Stimulated activated CD8-positive, alpha-beta memory T cell treated with anti-CD3 and anti-CD28 coated beads, Interleukin-4, amount 100 ng/mL, for 24 hours (primary cell): ENCODE results near the gene CHST15.

Experiments
- DNase-seq: peaks from one replicate; pipeline ENCODE4 v3.0.0-alpha.2; 2020; ENCODE audit warnings: low read depth

The CHST15 gene

DNA sequence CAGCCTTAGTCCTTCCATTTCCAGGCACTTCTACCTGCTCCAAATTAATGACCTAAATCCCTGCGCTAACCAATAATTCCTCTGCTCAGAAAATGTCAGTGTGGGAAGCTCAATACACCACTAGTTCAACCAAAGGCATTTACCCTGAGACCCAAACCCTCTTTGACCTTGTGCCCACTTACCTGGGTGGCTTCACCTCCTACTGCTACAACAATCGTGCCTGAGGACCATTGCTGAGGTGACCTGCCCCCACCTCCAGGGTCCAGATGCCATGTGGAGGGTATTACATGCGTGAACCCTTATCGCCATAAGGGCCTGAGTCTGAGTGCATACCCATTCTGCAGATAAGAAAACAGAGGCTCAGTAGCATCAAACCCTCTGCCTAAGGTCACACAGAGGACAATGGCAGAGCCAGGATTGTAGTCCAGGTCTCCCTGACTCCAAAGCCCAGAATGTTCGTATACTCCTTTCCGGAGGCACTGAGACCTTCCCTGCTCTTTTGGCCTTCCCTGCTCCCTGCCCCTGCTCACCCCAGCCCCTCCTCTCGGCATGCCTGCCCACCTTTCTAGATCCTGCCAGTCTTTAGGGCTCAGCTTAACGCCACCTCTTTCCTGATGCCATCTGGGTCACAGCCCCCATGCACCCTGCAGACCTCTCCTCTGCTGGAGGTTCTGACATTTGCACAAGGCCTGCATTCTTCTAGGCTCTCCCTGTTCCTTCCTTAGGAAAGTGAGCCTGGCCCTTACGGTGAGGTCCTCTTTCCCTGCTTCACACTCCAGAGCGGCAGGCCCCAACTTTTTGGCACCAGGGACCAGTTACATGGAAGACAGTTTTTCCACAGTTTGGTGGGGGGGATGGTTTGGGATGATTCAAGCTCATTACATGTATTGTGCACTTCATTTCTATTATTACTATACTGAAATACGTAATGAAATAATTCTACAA, 94.9 kb downstream of the CHST15 start:
- no peak for DNase-seq

GRCh38 chr10:123997486-123998196, 95.8 kb downstream of the CHST15 start:
- DNase-seq: no peak

DNA sequence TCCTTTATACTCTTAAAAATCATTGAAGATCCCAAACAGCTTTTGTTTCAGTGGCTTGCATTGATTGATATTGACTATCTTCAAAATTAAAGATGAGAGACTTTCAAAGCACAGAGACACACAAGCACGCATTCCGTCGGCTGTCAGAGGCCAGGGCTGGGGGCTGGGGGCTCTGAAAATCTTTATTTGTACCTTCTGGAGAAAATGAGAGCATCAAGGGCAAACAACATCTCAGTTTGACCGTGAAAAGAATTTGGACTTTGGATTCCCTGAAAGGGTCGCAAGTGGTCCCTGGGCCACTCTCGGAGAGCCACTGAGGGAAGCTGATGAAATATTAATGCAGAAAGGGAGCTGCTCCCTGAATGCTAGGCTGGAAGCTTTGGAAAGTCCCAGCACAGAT, 96.4 kb downstream of the CHST15 start:
- DNase-seq: no peak

DNA sequence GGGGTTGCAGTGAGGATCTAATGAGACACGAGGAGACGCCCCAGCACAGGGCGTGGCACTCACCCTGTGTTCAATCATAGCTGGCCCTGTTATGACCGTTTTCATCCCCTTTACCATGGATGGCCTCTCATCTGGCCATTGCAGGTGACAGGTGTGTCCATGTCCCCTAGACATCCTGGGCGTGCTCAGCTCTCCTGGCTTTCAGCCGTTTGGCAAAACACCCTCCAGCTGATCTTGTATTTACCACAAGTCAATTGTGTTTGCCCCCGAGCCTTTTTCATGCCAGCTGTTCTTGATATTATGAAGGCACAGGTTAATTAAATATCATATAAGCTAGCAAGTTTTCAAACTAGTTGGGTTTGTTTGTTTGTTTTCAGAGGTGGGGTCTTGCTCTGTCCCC, 97.1 kb downstream of the CHST15 start:
- no peak for DNase-seq

GRCh38 chr10:123995461-123996131, 97.8 kb downstream of the CHST15 start:
- no peak for DNase-seq

GRCh38 chr10:123995082-123995460, 98.3 kb downstream of the CHST15 start:
- DNase-seq: no peak

DNA sequence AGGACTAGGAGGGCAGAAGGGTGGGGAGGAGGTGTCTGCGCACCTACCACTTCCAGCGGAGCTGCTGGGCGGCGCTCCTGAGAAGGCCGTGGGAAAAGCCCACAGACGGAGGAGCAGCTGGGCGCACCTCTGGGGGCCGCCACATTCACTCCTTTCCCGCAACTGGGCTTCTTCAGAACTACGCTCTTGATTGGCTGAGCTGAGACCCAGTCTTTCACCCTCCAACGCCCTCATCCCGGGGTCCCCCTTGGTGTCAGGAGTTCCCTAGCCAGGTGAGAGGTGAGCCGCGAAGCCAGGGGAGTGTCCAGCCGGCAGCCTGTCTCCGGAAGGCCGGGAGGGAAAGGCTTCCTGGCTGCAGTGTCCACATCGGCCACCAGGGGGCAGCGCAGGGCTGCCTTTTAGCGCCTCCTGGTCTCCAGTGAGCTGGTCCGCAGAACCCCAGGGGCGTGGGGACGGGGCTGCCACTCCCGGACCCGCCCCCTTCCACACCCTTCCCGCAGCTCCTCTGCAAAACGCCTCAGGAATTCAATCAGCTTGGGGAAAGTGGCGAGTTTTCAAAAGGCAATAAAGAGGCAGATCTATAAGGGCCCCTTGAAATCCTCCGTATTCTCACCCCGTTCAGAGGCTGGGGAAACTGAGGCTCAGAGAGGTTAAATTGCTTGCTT, 98.8 kb downstream of the CHST15 start:
- DNase-seq: peak; percentile 67

DNA sequence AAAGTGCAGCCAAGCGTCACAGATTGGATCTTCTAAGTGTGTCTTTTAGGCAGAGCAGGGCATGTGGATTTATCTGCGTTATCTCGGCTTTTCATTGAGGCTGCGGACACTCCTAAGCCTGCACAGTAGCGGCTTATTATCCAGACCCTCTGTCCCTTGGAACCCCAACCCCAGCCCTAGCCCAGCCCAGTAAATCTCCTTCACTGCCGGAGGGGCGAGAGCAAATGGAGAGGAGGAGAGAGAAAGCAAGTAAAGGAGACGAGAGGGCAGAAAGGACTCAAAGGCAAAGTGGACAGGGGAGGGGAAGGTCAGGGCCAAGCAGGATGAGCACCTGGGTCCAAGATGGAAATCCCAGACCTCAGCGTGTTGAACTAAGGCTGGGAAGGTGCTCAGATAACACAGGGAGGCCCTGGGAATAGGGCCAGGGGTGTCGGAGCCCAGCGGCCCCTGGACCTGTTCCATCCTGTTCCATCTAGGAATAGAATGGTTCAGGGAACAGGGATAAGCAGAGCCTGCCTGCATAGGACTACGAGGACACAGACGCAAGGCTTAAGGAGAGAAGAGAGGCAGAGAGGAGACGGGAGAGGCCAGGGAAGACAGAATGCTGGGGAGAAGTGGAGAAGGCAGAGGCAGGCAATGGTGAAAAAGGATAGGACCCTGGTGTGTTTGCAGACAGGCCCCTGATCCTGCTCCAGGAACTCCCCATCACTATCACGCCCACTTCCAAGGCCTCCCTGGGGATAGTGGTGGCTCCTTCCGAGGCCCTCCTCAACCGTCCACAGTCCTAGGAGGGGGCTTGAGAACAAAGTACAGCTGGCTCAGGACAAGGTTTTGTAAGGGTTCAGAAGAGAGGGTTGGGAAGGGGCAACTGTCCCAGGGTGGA, 99.6 kb downstream of the CHST15 start:
- DNase-seq: no peak

- DNase-seq: no peak
Measured at GRCh38 chr10:123991611-123992570, 101.5 kb downstream of the CHST15 start.

- no peak for DNase-seq
Measured at GRCh38 chr10:123990889-123991288, 102.5 kb downstream of the CHST15 start.

- no peak for DNase-seq
Measured at GRCh38 chr10:123988694-123989093, 104.7 kb downstream of the CHST15 start.

DNA sequence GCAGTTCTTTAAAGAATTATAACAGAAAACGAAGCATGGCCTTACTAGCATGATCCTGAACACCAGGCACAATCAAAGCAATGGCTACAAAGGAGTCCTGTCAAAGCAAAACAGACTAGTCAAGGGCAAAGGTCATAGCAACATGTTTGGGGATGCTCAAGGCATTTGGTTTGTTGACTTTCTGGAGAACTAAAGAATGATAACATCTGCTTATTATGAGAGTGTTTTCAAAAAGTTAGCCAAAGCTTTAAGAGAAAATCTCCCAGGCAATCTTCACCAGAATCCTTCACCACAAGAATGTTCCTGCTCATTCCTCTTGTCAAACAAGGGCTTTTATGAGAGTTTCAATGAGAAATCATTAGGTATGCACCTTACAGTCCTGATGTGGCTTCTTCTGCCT, 106.7 kb downstream of the CHST15 start:
- no peak for DNase-seq

DNA sequence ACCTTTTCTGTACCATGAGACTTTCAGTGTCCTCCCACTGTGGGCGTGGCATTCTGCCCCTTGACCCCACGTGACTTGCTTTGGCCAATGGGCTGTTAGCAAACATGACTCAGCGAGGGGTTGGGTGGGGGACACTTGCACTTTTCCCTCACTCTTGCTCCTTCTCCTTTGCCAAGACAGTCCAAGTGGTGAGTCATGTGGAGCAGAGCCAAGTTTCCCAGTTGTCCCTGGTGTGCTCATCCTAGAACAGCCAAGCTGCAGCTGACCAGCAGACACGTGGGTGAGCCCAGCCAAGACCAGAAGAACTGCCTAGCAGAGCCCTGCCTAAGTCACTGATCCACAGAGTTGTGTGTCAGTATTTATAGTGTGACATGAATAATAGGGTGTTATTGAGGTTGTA, 119.0 kb downstream of the CHST15 start:
- DNase-seq: no peak

- no peak for DNase-seq
Measured at GRCh38 chr10:123972481-123973401, 120.7 kb downstream of the CHST15 start.

- no peak for DNase-seq
Measured at GRCh38 chr10:123970927-123971286, 122.5 kb downstream of the CHST15 start.

GRCh38 chr10:123970207-123970926, 123.0 kb downstream of the CHST15 start:
- no peak for DNase-seq

GRCh38 chr10:123967626-123968243, 125.7 kb downstream of the CHST15 start:
- peak; percentile 31 for DNase-seq

GRCh38 chr10:123966896-123967231, 126.5 kb downstream of the CHST15 start:
- DNase-seq: no peak
